LNCaP clone FGC (cell line): Measurements from ENCODE around the gene SLC16A4.

ENCODE experiments used
- DNase-seq: peaks from one replicate; pipeline ENCODE4 v3.0.0-alpha.2; 2011; ENCODE audit warnings: low read depth
- H3K4me3 ChIP-seq: 2 replicates; pipeline ENCODE4 v1.5.1; 2011; ENCODE audit warnings: mild to moderate bottlenecking, low read depth, low read length, control low read depth
- CTCF ChIP-seq: IDR thresholded peaks from 2 replicates; pipeline ENCODE4 v1.5.1; 2012; ENCODE audit warnings: mild to moderate bottlenecking; ENCODE audit not compliant: control insufficient read depth, insufficient read depth; ENCODE audit errors: extremely low read depth

The SLC16A4 gene

GRCh38 chr1:110360431-110360830 lies 30.4 kb downstream of the SLC16A4 start:
- no peak overlapping the region for H3K4me3 ChIP-seq
- no peak for TF ChIP-seq CTCF
- no peak for DNase-seq

GRCh38 chr1:110356379-110356778 lies 34.4 kb downstream of the SLC16A4 start:
- H3K4me3 ChIP-seq = no peak overlapping the region
- TF ChIP-seq CTCF = no peak
- peak; percentile 98 for DNase-seq

DNA sequence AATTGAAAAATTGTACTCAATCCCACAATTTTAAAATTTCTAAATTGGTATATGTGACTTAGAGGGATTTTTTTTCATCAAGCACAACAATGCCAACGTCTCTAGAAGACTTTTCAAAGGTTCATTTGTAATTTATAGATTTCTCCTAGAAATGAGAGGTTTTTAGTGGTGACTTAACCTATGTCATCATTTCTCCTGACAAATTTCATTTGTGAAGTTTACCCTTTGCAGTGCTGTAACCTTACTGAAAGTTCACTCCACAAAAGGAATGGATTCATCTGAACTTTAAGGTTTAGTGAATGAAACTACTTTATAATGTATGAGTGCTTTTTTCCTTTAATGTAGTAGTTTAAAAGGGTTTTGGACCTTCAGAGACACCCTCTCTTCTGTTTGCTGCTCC lies 35.5 kb downstream of the SLC16A4 start:
- H3K4me3 ChIP-seq = no peak overlapping the region
- TF ChIP-seq CTCF = no peak
- no peak for DNase-seq

DNA sequence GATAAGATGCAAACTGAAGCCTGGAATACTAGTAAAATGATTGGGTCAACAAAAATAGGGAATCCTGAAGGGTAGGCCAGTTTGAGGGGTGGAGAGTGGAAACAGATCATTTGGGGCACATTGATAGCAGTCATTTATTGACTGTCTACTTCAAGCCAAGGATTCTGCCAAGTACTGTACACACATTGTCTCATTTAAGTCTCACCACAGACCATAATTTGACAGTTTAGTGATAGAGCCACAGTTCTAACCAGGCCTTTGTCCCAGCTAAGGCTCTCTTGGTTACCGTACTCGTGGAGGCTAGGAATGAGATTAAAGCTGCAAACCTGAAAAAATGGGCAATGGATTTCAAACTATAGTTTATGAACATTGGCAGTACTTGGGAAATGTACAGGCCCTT lies 40.5 kb downstream of the SLC16A4 start:
- no peak overlapping the region for H3K4me3 ChIP-seq

GRCh38 chr1:110348771-110349170 lies 42.1 kb downstream of the SLC16A4 start:
- no peak for TF ChIP-seq CTCF
- no peak for DNase-seq
- no peak overlapping the region for H3K4me3 ChIP-seq

More for the DNA sequence above, 40.5 kb downstream of the SLC16A4 start:
- DNase-seq = no peak
- no peak for TF ChIP-seq CTCF

GRCh38 chr1:110348050-110348449 lies 42.8 kb downstream of the SLC16A4 start:
- TF ChIP-seq CTCF = no peak
- no peak overlapping the region for H3K4me3 ChIP-seq
- no peak for DNase-seq

GRCh38 chr1:110347182-110347893 lies 43.5 kb downstream of the SLC16A4 start:
- H3K4me3 ChIP-seq = no peak overlapping the region

More at GRCh38 chr1:110347182-110347893, 43.5 kb downstream of the SLC16A4 start:
- no peak for TF ChIP-seq CTCF
- no peak for DNase-seq
